Astrocyte (in vitro differentiated cells and primary cell): ENCODE results near the gene UBE2N. TPM values are rescaled to one million over a fixed set of nuclear protein-coding genes. Genes with fewer than 3 reads are reported as not detected.

Experiments used
- DNase-seq: peaks from one replicate; pipeline ENCODE4 v3.0.0-alpha.2; 2010; ENCODE audit warnings: low read depth
- FAIRE-seq: peaks from 2 replicates; lab custom pipeline; 2011; peaks lifted over from hg19 to GRCh38; lab: Jason Lieb, UNC
- H2AFZ ChIP-seq: 2 replicates; pipeline ENCODE4 v1.6.0; 2012; ENCODE audit warnings: low read depth, low read length, inconsistent platforms
- H3K27ac ChIP-seq: 2 replicates; pipeline ENCODE4 v1.5.1; 2011; ENCODE audit warnings: low read depth, low read length, inconsistent platforms
- H3K27me3 ChIP-seq: 2 replicates; pipeline ENCODE4 v1.6.0; 2011; ENCODE audit warnings: low read length, inconsistent platforms; ENCODE audit not compliant: insufficient read depth
- H3K36me3 ChIP-seq: 2 replicates; pipeline ENCODE4 v1.5.1; 2011; ENCODE audit warnings: low read length, inconsistent platforms; ENCODE audit not compliant: insufficient read depth
- H3K4me1 ChIP-seq: 2 replicates; pipeline ENCODE4 v1.5.1; 2011; ENCODE audit warnings: low read length, inconsistent platforms; ENCODE audit not compliant: insufficient read depth
- H3K4me2 ChIP-seq: 2 replicates; pipeline ENCODE4 v1.6.0; 2012; ENCODE audit warnings: low read length, inconsistent platforms
- H3K4me3 ChIP-seq: 2 replicates; pipeline ENCODE4 v1.5.1; 2011; ENCODE audit warnings: low read depth, mild to moderate bottlenecking, low read length, inconsistent platforms; ENCODE audit not compliant: insufficient read depth
- H3K79me2 ChIP-seq: 2 replicates; pipeline ENCODE4 v1.6.0; 2012; ENCODE audit warnings: mild to moderate bottlenecking, low read length, inconsistent platforms; ENCODE audit not compliant: insufficient read depth
- H3K9ac ChIP-seq: 2 replicates; pipeline ENCODE4 v1.6.0; 2012; ENCODE audit warnings: mild to moderate bottlenecking, low read length, inconsistent platforms
- H3K9me3 ChIP-seq: 2 replicates; pipeline ENCODE4 v1.5.1; 2012; ENCODE audit warnings: low read depth, mild to moderate bottlenecking, low read length, inconsistent platforms; ENCODE audit not compliant: insufficient read depth
- H4K20me1 ChIP-seq: 2 replicates; pipeline ENCODE4 v1.6.0; 2012; ENCODE audit warnings: low read length, inconsistent platforms; ENCODE audit not compliant: insufficient read depth
- H3K27ac Mint-ChIP-seq: one replicate; pipeline ENCODE4 v1.8.0; 2021; ENCODE audit warnings: mild to moderate bottlenecking, mixed read lengths; ENCODE audit not compliant: unreplicated experiment
- H3K27me3 Mint-ChIP-seq: one replicate; pipeline ENCODE4 v1.8.0; 2021; ENCODE audit warnings: low read depth, mixed read lengths; ENCODE audit not compliant: unreplicated experiment
- H3K36me3 Mint-ChIP-seq: one replicate; pipeline ENCODE4 v1.8.0; 2021; ENCODE audit warnings: low read depth, mixed read lengths; ENCODE audit not compliant: unreplicated experiment
- H3K4me1 Mint-ChIP-seq: one replicate; pipeline ENCODE4 v1.8.0; 2021; ENCODE audit warnings: low read depth, mixed read lengths; ENCODE audit not compliant: unreplicated experiment
- H3K4me3 Mint-ChIP-seq: one replicate; pipeline ENCODE4 v1.8.0; 2021; ENCODE audit warnings: mild to moderate bottlenecking, moderate library complexity, mixed read lengths; ENCODE audit not compliant: unreplicated experiment
- H3K9me3 Mint-ChIP-seq: one replicate; pipeline ENCODE4 v1.8.0; 2021; ENCODE audit warnings: mild to moderate bottlenecking, mixed read lengths; ENCODE audit not compliant: unreplicated experiment
- EZH2 ChIP-seq: IDR thresholded peaks from 2 replicates; pipeline ENCODE4 v1.6.1; 2012; ENCODE audit warnings: mild to moderate bottlenecking, low read length, inconsistent platforms; ENCODE audit not compliant: insufficient read depth
- total RNA-seq: library from RNA; stranded (reverse); gene quantifications from 2 replicates; pipeline ENCODE4 v1.2.1, GENCODE V29; 2021
- TF ChIP-seq, protein P1 (sequence below): IDR thresholded peaks from 2 replicates; pipeline ENCODE4 v1.5.1; 2011; ENCODE audit warnings: low read depth, mild to moderate bottlenecking, inconsistent platforms, low read length, moderate library complexity; ENCODE audit not compliant: insufficient read depth

The UBE2N gene
- total RNA-seq, 1 donor from 2014 or later: 129 TPM

DNA sequence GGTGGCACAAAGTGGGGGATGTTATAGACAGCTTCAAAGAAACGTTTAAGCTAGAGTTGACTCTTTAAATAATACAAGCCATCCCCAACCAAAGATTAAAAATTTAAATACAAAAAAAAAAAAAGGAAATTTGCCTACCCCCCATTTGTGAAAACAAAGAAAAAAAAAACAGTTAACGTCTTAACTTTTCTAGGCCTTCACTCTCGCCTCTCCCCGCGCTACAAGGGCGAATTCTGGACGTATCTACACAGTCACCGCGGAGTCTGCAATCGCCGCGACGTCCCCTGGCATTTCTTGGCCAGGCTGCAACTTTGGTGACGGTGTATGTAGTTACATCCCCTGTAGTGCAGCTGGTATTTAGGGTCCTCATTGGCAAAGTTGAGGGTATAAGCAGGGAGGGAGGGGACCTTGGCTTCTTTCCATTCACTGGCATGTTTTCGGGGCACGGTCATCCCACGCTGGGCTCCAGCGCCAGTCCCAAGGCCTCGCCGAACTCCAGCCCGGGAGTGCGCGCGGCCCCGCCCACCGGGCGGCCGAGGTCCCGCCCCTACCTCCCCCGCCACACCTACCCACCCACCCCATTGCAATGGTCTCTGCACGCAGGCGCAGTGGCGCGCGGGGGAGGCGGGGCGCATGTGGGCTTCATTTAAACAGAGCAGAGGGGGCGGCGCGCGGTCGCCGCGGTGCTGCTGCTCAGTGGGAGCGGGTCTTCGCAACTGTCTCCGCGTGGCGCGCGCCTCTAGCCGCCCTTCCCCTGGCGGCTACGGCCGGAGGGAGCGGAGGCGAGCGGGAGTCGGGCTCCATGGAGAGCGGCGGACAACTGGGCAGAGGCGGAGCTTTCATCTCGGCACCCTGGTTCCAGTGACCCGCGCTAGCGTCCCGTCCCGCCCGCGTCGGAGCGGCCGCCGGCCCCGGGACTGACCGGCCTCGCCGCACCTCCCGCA is 64.2 kb downstream of the UBE2N start, which contains the start of gene NUDT4:
NUDT4 (plus strand) TSS at position 674 of the 944 bp plus-strand sequence. CDS start 398 bp downstream, outside the sequence.
- Mint-ChIP-seq H3K9me3 (no peaks in the 10 kb centered on the region), H3K4me1 (peaks cover 17% of the 10 kb centered on the region)

DNA sequence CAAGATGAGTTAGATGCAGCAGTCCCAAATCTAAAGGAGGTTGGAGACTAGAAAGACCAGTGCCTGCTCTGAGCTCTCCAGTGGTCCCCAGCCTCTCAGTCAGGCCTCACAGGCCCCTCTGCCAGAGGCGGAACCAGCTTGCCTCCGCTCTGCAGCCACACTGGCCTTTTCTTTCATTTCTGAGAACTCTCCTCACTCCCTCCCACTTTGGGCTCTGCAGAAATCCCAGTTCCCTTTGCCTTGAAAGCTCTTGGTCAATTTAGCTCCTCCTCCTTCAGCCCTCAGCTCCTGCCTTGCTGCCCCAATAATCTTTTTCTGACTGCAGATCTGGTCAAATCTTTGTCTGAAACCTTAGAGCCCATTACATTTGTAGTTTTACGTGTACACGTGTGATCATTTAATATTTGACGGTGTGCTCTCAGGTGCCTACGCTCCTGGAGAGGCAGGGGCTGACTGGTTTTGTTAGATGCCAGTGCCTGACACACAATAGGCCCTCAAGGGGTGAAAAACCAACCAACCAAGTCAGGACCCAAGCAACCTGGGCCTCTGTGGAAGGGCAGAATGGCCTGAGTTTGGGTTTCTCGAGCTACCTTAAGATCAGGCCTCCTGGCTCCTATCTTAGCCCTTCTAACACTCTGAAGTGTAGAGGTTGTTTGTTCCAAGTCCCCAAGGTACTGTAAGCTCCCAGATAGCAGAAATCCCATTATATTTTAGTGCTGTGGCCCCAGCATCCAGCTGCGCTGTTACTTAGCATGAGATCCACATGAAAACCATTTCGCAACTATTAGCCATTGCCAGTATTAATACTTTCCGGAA is 65.1 kb downstream of the UBE2N start:
- no peak for DNase-seq
- Mint-ChIP-seq H3K27me3 (no peaks in the 10 kb centered on the region), H3K27ac (peak overlapping the region; percentile 62), H3K4me3 (peak overlapping the region; percentile 86), H3K36me3 (no peaks in the 10 kb centered on the region), H3K9me3 (no peaks in the 10 kb centered on the region), H3K4me1 (peaks cover 14% of the 10 kb centered on the region)
- TF ChIP-seq, protein P1, sequence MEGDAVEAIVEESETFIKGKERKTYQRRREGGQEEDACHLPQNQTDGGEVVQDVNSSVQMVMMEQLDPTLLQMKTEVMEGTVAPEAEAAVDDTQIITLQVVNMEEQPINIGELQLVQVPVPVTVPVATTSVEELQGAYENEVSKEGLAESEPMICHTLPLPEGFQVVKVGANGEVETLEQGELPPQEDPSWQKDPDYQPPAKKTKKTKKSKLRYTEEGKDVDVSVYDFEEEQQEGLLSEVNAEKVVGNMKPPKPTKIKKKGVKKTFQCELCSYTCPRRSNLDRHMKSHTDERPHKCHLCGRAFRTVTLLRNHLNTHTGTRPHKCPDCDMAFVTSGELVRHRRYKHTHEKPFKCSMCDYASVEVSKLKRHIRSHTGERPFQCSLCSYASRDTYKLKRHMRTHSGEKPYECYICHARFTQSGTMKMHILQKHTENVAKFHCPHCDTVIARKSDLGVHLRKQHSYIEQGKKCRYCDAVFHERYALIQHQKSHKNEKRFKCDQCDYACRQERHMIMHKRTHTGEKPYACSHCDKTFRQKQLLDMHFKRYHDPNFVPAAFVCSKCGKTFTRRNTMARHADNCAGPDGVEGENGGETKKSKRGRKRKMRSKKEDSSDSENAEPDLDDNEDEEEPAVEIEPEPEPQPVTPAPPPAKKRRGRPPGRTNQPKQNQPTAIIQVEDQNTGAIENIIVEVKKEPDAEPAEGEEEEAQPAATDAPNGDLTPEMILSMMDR: no peak
- H3K9me3 ChIP-seq: no peaks in the 10 kb centered on the region
- peak overlapping the region; percentile 71 for H3K4me3 ChIP-seq
- H3K79me2 ChIP-seq: peaks cover 40% of the 10 kb centered on the region
- no peak for FAIRE-seq
- no peaks in the 10 kb centered on the region for H3K36me3 ChIP-seq
- peaks cover 32% of the 10 kb centered on the region for H4K20me1 ChIP-seq
- peak overlapping the region; percentile 49 for H2AFZ ChIP-seq
- H3K27me3 ChIP-seq: no peaks in the 10 kb centered on the region
- peak overlapping the region; percentile 99 for H3K9ac ChIP-seq
- H3K27ac ChIP-seq: no peak overlapping the region
- peaks cover 24% of the 10 kb centered on the region for H3K4me1 ChIP-seq
- peak overlapping the region; percentile 95 for H3K4me2 ChIP-seq

More for the DNA sequence above, 64.2 kb downstream of the UBE2N start, which contains the start of gene NUDT4:
- H3K27me3 Mint-ChIP-seq: no peaks in the 10 kb centered on the region
- peak within 1 kb of the TSS; percentile 95 for H3K4me2 ChIP-seq
- H3K27ac ChIP-seq: peak within 1 kb of the TSS; percentile 93
- H4K20me1 ChIP-seq: peaks cover 40% of the 10 kb centered on the region
- peak within 1 kb of the TSS; percentile 99 for H3K9ac ChIP-seq
- H3K27ac Mint-ChIP-seq: peak within 1 kb of the TSS; percentile 91
- H3K4me1 ChIP-seq: peaks cover 27% of the 10 kb centered on the region
- no peaks in the 10 kb centered on the region for H3K36me3 Mint-ChIP-seq
- H3K79me2 ChIP-seq: peaks cover 49% of the 10 kb centered on the region
- H3K36me3 ChIP-seq: no peaks in the 10 kb centered on the region
- peak within 1 kb of the TSS; percentile 99 for H3K4me3 Mint-ChIP-seq
- no peak for FAIRE-seq
- peak; percentile 82 for DNase-seq
- peak within 1 kb of the TSS; percentile 100 for H3K4me3 ChIP-seq
- H3K27me3 ChIP-seq: no peaks in the 10 kb centered on the region
- peak within 1 kb of the TSS; percentile 99 for H2AFZ ChIP-seq
- H3K9me3 ChIP-seq: no peaks in the 10 kb centered on the region
- TF ChIP-seq, protein P1: no peak
- TF ChIP-seq EZH2: no peak
